PC-9 (cell line): ENCODE data around the gene KIF14.

Experiments
- CTCF ChIP-seq: fragments of 200-600 bp; sonication (generic); conservative IDR thresholded peaks from 2 replicates; pipeline ENCODE4 v1.6.1; 2017; ENCODE audit warnings: mixed run types, antibody characterized with exemption, mild to moderate bottlenecking, moderate library complexity
- EZH2 ChIP-seq: fragments of 200-600 bp; sonication (generic); IDR thresholded peaks from 2 replicates; pipeline ENCODE4 v1.8.0; 2017; ENCODE audit warnings: antibody characterized with exemption, low read depth

GRCh38 chr1:200634261-200635122 lies 13.9 kb upstream of the KIF14 start:
- no peak for TF ChIP-seq CTCF
- no peak for TF ChIP-seq EZH2
